DMS 273 (cell line): ENCODE measurements around the gene CD151.

Source experiments
- DNase-seq: peaks from one replicate; lab custom pipeline; 2025; ENCODE audit not compliant: unreplicated experiment; lab: John Stamatoyannopoulos, UW

The CD151 gene

GRCh38 chr11:827897-828192 lies 4.9 kb upstream of the CD151 start, which contains the start of gene CRACR2B:
CRACR2B (plus strand) TSS chr11:827919; CDS start chr11:828608, 689 bp downstream.
- peak; percentile 54 for DNase-seq

DNA sequence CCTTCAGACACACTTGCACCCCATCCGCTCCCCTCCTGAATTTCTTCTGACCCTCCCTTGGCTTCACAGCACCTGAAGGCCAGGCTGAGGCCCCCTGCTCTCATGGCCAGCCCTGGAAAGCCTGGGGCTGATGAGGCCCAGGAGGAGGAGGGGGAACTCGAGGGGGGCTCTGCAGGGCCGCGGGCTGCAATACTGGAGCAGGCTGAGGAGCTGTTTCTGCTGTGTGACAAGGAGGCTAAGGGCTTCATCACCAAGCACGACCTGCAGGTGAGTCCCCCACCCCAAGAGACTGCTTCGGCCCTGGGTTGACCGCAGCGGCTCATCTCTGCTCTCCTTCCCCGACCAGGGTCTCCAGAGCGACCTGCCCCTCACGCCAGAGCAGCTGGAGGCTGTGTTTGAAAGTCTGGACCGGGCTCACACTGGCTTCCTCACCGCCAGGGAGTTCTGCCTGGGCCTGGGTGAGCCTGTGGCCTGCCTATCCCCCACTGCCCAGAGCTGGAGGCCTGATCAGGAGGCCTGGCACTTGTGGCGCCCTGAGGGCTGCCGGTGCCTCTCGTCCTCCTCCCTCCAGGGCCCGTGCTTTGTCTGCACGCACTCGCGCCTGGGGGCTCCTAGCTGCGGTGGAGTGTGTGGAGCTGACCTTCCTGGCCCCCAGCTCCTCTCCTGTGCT lies 4.1 kb upstream of the CD151 start:
- DNase-seq = no peak

DNA sequence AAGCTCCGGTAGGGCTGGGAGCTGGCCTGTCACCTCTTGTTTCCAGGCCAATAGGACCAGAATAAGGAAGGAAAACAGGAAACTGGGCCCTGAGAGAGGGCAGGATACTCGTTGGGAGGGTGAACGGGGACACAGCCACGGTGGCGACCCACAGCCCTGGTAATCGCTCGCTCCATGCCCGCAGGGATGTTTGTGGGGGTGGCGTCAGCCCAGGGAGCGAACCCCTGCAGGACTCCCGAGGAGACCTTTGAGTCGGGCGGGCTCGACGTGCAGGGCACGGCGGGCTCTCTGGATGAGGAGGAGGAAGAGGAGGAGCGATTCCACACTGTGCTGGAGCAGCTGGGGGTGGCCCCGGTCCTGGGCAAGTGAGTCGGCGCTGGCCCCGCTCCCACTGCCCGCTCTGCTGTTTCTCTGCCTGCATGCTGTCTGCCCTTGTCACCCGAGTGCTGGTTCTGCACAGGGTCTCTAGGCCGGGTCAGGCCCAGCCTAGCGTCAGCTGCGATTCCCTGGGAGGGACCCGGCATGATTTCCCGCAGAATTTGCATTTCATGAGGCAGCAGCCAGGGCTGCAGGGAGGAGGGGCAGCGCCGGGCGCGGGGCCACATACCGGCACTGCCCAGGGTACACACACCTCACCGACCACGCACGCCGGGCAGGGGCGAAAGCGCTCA lies 3.4 kb upstream of the CD151 start:
- DNase-seq = no peak

- DNase-seq = no peak
These were observed 2.9 kb upstream of the CD151 start for GRCh38 chr11:829847-830294.

- DNase-seq = no peak
These were observed 2.2 kb upstream of the CD151 start for GRCh38 chr11:830295-831117.

DNA sequence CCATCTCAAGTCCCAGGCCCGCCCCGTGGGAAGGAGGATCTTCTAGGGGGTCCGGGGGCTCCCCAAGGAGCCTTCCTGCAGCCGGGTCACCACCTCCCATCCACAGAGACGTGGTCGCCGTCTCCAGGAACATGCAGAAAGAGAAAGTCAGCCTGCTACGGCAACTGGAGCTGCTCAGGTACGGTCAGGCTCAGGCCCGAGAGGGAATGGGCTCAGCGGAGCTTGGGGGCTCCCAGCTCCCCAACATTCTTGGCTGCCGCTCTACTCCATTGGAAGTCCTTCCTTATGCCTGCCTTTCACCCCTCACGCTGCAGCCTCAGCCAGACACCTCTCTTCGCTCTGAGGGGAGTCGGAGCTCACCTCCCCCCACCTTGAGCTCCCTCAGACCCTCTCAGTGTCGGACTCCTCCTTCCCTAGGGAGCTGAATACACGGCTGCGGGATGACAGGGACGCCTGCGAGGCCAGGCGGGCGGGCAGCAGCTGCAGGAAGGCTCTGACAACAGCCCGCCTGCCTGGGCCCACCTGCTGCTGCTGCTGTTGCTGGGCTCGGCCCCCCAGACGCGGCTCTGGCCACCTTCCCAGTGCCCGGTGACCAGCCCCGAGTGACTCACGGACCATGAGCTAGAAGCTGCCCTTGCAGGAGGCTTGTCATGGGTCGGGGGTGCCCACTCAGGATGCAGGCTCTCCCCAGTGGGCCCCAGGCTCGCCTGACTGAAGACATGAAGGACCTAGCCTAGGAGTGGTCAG lies 1.5 kb upstream of the CD151 start:
- DNase-seq = no peak

DNA sequence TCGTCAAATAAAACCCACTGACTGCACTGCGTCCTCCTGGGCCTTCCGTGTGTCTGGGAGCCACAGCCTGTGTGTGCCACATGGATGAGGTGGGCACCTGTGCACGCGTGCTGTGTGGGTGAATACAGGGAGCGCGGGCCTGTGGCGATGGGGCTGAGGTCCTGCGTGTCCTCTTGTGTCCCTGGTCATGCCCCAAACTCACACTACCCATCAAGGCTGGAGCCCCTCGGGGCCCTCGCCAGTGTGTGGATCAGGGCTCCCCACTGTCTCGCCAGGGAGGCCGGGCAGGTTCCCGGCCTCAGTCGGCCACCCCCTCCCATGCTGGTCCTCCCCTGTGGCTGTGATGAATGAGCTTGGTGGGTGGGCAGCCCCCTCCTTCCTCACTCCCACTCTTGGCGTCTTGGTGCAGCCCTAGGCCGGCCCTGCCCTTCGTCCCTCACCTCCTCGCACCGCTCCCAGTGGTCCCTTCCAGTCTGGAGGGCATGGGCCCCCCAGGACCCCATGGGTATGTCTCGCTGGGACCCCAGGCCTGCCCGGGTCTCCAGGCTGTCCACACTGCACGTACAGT lies 707 bp upstream of the CD151 start:
- DNase-seq = no peak

DNA sequence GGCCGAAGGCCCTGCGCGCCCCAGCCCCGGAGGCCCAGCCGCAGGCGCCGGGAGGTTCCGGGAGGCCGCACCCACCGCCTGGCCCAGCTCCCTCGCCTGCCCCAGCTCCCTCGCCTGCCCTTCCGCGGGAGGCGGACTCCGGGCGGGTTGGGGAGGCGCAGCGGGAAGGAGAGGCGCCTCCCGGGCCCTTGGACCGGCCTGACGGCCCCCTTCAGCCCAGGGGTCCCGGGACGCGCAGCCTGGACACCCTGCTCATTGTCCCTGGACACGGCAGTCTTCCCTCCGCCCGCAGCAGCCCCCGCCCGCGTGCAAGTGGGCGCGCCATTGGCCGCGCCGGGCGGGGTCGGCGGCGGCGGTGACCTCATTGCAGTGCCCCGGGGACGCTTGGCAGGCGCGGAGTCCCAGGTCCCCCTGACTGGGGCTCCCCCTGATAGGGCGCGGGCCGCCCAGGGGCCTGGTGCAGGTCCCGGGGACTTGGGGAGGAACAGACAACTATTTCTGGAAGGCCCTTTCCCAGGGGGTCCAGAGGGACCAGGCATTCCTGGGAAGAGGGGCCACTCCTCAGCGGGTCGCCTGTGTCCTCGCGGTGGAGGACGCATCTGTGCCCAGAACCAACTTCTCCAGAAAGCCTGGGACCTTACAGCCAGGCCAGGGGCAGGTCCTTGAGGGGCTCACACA lies 501 bp downstream of the CD151 start:
- DNase-seq = peak; percentile 71

GRCh38 chr11:833849-834311 lies 1.1 kb downstream of the CD151 start:
- no peak for DNase-seq

- peak; percentile 82 for DNase-seq
These were observed 1.9 kb downstream of the CD151 start for GRCh38 chr11:834371-835316.

DNA sequence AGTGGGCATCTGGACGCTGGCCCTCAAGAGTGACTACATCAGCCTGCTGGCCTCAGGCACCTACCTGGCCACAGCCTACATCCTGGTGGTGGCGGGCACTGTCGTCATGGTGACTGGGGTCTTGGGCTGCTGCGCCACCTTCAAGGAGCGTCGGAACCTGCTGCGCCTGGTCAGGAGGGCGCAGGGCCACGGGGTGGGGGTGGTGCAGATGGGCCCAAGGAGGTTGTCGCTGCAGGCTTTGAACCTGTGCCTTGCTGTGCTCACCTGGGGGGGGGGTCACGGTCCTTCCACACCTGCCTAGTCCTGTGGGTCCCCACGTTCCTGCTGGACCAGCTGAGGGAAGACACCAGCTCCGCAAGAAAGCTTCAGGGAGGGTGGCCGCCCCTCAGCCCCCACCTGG lies 3.5 kb downstream of the CD151 start:
- DNase-seq = no peak

- DNase-seq = no peak
These were observed 3.9 kb downstream of the CD151 start for GRCh38 chr11:836700-837099.

GRCh38 chr11:837189-837989 lies 4.6 kb downstream of the CD151 start:
- no peak for DNase-seq

DNA sequence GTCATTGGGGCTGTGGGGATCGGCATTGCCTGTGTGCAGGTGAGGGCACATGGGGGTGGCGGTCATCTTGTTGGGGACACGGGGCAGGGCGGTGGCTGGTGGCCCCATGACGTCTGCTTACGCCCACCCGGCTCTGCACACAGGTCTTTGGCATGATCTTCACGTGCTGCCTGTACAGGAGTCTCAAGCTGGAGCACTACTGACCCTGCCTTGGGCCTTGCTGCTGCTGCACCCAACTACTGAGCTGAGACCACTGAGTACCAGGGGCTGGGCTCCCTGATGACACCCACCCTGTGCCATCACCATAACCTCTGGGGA lies 5.2 kb downstream of the CD151 start:
- no peak for DNase-seq

GRCh38 chr11:838441-839279 lies 5.9 kb downstream of the CD151 start:
- DNase-seq = peak; percentile 93

GRCh38 chr11:839280-839623 lies 6.5 kb downstream of the CD151 start:
- DNase-seq = no peak

DNA sequence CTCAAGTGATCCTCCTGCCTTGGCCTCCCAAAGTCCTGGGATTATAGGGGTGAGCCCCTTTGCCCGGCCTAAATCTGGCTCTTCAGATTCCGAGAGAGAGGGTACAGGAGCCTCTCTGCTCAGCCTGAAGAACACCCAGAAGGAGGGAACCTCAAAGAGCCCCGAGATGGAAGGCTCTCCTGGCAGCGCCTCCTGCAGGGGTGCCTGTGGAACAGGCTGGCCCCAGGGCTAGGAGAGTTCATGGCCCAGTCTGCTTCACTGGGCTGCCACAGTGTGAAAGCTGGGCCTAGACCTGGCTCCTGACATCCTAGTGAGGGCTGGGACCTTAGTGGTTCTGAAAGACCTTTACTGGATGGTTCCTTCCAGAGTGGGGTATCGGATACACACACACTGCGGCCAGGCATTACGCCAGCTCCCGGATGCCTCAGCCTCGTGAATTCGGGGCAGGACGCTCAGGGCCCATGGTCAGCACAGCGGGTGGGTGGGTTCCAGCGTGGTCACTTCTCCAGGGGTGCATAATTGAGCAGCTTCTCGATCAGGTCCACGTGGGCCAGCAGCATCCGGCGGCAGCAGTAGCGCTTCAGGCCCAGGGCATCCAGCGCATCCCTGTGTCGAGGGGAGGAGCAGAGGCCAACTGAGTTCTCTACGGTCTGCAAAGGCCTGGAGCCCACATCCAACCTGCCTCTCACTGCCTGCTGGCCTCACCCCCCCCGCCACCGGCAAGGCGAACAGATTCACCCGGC lies 7.3 kb downstream of the CD151 start:
- DNase-seq = no peak
